Subcutaneous adipose tissue (tissue), 4 donors: ENCODE measurements around the gene MMP14. TPM values are rescaled to one million over a fixed set of nuclear protein-coding genes. Genes with fewer than 3 reads are reported as not detected.

Experiments
- CTCF ChIP-seq: fragments of 450-650 bp; IDR thresholded peaks from one replicate; pipeline ENCODE4 v1.5.1; 2016; ENCODE audit warnings: low read depth, mild to moderate bottlenecking, control low read depth, antibody characterized with exemption, moderate library complexity
- total RNA-seq, 4 donors: library from RNA; depleted of rRNA; stranded (reverse); fragments of >200 nt; gene quantifications; one replicate each; pipeline ENCODE4 v1.1.0, GENCODE V29; 2016

Gene MMP14
- total RNA-seq, 4 donors from 2014 or later: 134 to 284 (median 217) TPM

GRCh38 chr14:22882529-22883172, 46.3 kb downstream of the MMP14 start:
- TF ChIP-seq CTCF: no peak

- TF ChIP-seq CTCF: no peak
Measured at GRCh38 chr14:22883173-22883976, 47.0 kb downstream of the MMP14 start, which contains the start of gene REM2. TSS of gene REM2 (plus strand) at chr14:22883222. CDS start at chr14:22883288, 66 bp downstream.

- no peak for TF ChIP-seq CTCF
Measured at GRCh38 chr14:22884076-22884737, 47.8 kb downstream of the MMP14 start.

GRCh38 chr14:22884738-22885523, 48.5 kb downstream of the MMP14 start:
- no peak for TF ChIP-seq CTCF

- no peak for TF ChIP-seq CTCF
Measured at GRCh38 chr14:22885975-22886374, 49.6 kb downstream of the MMP14 start.

- no peak for TF ChIP-seq CTCF
Measured at GRCh38 chr14:22886500-22887259, 50.3 kb downstream of the MMP14 start.
